Esophagus (tissue), 2 donors: Measurements from ENCODE around the gene ORMDL2. TPM values are rescaled to one million over a fixed set of nuclear protein-coding genes. Genes with fewer than 3 reads are reported as not detected.
A peak's percentile ranks its signal among the peaks of the same experiment; 100 is the strongest.

Source experiments
- H3K27ac ChIP-seq, 2 donors: one replicate each; pipeline ENCODE4 v1.5.1; 2013; ENCODE audit warnings: low read depth in 2 of 2, mild to moderate bottlenecking in 2 of 2, inconsistent platforms in 1 of 2, low read length in 1 of 2, moderate library complexity in 1 of 2
- H3K27me3 ChIP-seq, 2 donors: one replicate each; pipeline ENCODE4 v1.6.1; 2013; ENCODE audit warnings: low read length in 2 of 2, control low read depth in 1 of 2, mild to moderate bottlenecking in 1 of 2; ENCODE audit not compliant: insufficient read depth in 2 of 2, control insufficient read depth in 1 of 2
- H3K36me3 ChIP-seq, 2 donors: one replicate each; pipeline ENCODE4 v1.6.1; 2013; ENCODE audit warnings: low read length in 1 of 2; ENCODE audit not compliant: control insufficient read depth in 2 of 2, insufficient read depth in 2 of 2
- H3K4me1 ChIP-seq, 2 donors: one replicate each; pipeline ENCODE4 v1.6.1; 2013; ENCODE audit warnings: low read length in 1 of 2; ENCODE audit not compliant: control insufficient read depth in 2 of 2, insufficient read depth in 2 of 2
- H3K4me3 ChIP-seq, 2 donors: one replicate each; pipeline ENCODE4 v1.5.1; 2013; ENCODE audit warnings: low read length in 2 of 2, mild to moderate bottlenecking in 2 of 2, low read depth in 1 of 2, moderate library complexity in 1 of 2
- H3K9me3 ChIP-seq, 2 donors: one replicate each; pipeline ENCODE4 v1.6.1; 2013; ENCODE audit warnings: mild to moderate bottlenecking in 2 of 2, low read depth in 1 of 2, low read length in 1 of 2, moderate library complexity in 1 of 2; ENCODE audit not compliant: control insufficient read depth in 2 of 2, insufficient read depth in 1 of 2
- WGBS, 2 donors: extraction: QIAGEN DNeasy Blood & Tissue Kit; methylation state at CpG; one replicate each; pipeline ENCODE4 v1.1.7; 2013; 5-methylcytosine and 5-hydroxymethylcytosine counted together
- polyA plus RNA-seq, 2 donors: library from polyadenylated mRNA; stranded (reverse); fragments of 200-250 nt; gene quantifications; one replicate each; pipeline ENCODE4 v1.2.3, GENCODE V29; 2013
- donor health status: healthy with polysubstance abuse.
- donor health status: Bipolar disorder and iron deficiency.

The ORMDL2 gene
- polyA plus RNA-seq, 2 donors, result 97.1 to 100 TPM

DNA sequence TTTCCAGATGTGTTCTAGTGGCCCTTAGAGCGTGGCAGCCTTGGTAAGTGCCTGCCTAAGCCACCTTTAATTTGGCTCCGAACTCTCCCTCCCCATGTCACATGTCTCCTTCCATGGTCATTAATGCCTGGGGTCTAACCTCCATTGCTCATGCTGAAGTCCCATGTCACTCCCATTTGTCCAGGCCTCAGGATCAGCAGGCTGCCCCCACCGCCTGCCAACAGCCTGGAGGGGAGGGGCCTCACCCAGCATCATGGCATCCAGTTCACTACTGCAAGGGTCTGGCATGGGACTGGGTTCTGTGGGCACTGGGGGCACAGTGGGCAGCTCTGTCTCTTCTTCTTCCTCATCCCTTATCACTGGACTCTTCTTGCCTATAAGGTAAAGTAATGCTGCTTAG is 20.5 kb downstream of the ORMDL2 start:
- H3K9me3 ChIP-seq, result peaks cover 0 to 2% of the 10 kb centered on the region in 2 donors
- H3K4me3 ChIP-seq, result no peak overlapping the region
- peaks cover 4% of the 10 kb centered on the region in 2 donors for H3K4me1 ChIP-seq
- H3K27me3 ChIP-seq, result no peaks in the 10 kb centered on the region
- no peak overlapping the region for H3K27ac ChIP-seq
- WGBS, 2 donors, result 91 to 97% methylated on average over 3 of the region's 3 CpGs
- H3K36me3 ChIP-seq, result no peaks in the 10 kb centered on the region

DNA sequence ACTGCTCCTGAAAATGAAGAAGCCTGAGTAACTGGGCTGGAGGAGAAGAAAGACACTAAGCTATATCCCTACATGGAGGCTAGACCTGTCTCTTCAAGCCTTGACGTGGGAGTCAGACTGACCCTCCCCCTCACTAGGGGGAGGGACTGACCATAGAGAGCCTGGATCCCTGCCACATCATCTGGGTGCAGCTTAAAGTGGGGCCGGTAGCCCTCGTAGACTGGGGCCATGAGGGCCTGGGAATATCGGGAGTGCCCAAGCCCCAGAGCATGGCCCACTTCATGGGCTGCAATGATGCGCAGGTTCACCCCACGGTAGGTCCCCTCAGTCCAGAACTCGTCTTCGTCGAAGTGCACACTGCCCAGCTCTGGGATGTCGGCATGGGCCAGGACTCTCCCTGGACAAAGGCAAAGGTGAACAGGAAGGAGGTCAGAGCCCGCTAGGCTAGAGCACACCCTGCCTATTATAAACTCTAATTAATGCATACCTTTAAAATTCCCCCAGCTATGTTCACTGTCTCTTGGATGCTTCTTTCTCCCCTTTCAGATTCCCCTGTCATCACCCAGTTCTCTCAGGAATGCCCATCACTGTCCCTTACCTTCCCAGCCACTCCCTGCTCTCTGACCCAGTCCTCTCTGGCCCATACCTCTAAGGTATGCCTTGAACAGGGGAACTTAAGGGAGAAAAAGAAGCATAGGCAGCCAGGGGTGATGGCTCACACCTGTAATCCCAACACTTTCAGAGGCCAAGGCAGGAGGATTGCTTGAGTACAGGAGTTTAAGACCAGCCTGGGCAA is 21.7 kb downstream of the ORMDL2 start:
- Histone ChIP-seq H3K27ac (no peak overlapping the region), H3K27me3 (no peaks in the 10 kb centered on the region), H3K36me3 (no peaks in the 10 kb centered on the region), H3K4me1 (peaks cover 4% of the 10 kb centered on the region in 2 donors), H3K9me3 (peaks cover 0 to 2% of the 10 kb centered on the region in 2 donors), H3K4me3 (no peak overlapping the region)
- WGBS, 2 donors, result 84 to 86% methylated on average over 11 of the region's 11 CpGs

DNA sequence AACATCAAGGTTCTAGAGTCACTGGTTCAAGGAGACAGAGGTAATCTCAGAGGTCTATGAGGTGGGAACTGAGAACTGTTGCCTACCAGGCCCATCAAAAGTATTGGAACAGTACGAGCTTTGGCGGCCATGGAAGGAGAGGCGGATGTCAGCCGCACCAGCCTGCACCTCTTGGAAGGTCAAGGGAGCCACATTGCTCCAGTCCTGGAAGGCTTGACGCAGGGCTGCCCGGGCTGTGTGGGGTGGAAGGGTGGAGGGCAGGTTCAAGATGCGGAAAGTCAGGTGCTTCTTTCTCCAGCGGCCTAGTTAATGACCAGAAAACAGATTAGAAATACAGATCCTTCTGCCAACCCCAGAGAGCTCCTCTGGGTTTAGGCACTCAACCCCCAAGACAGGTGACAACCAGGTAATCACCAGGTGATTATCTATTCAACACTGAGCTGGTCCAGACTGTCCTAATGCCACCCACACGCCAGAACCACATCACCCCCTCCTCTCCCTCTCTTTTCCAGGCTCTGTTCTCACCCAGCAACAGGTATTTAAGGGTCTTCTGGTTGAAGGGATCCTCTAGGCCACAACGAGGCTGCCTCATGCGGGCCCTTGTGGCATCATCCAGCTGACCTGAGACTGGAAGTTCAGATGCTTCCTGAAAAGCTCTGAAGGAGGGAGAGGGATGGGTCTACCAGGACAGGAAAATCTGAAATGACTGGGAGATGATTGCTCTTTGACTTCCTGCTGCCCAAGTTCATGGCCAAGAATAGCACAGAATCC is 22.9 kb downstream of the ORMDL2 start:
- H3K27ac ChIP-seq, result no peak overlapping the region
- H3K27me3 ChIP-seq, result no peaks in the 10 kb centered on the region
- H3K4me3 ChIP-seq, result no peak overlapping the region
- H3K4me1 ChIP-seq, result peaks cover 4% of the 10 kb centered on the region in 2 donors
- 90 to 93% methylated on average over 11 of the region's 11 CpGs for WGBS, 2 donors
- peaks cover 0 to 2% of the 10 kb centered on the region in 2 donors for H3K9me3 ChIP-seq
- no peaks in the 10 kb centered on the region for H3K36me3 ChIP-seq

DNA sequence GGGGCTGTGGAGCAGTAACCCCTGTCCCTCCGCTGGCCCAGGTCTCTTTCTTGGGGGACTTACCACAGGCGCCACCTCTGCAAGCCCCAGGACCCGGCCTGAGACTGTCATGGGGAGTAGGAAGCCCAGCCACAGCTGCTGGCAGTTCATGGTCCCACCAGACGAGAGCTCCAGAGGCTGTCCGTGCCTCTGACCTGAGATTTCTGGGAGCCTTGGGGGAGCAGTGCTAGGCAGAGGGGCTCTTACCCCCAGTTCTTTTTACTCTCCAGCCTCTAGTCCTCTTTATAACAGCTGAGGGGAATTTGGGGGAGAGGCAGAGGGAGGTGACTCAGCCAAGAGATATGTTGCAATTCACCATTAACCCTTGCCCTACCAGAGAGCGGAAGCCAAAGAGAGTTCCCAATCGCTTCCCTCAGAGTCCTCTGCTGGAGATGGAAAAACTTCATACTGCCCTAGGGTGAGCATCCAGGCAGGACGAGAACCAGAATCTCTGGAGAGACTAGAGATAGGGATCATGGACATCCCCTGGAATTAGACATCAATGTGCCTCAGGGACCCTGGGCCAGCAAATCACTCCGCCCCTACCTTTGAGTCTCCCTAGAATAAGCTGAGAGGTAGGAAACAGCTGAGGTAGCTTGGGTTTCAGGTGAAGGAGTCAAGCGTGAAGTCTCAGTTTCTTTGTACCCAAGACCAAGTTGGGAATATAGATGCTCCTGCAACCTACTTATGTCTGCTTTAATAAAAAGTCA is 25.0 kb downstream of the ORMDL2 start, which contains the start of gene MMP19:
MMP19 (minus strand) TSS at position 256 of the 749 bp plus-strand sequence; CDS start at position 150, 106 bp downstream.
- Histone ChIP-seq H3K9me3 (peaks cover 0 to 2% of the 10 kb centered on the region in 2 donors), H3K4me3 (peak within 1 kb of the TSS in 1 of 2 donors; percentile 37), H3K27ac (peak within 1 kb of the TSS in 1 of 2 donors; percentile 22), H3K36me3 (no peaks in the 10 kb centered on the region), H3K27me3 (no peaks in the 10 kb centered on the region), H3K4me1 (peaks cover 4% of the 10 kb centered on the region in 2 donors)
- 55 to 59% methylated on average over 10 of the region's 10 CpGs for WGBS, 2 donors

DNA sequence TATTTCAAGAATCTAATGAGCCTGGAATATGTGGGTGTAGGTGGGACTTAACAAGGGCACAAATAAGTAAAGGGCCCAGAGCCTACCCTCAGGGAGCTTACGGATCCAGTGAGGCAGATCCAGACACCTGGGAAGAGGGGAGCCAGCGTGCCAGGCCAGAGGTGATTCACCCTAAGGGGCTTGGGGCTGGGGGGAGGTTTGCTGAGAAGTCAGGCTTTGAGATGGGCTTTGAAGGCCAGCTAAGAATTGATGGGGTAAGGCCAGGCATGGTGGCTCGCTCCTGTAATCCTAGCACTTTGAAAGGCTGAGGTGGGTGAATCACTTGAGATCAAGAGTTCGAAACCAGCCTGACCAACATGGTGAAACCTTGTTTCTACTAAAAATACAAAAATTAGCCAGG is 25.6 kb downstream of the ORMDL2 start:
- H3K9me3 ChIP-seq, result peaks cover 0 to 2% of the 10 kb centered on the region in 2 donors
- WGBS, 2 donors, result 96 to 99% methylated on average over 4 of the region's 4 CpGs
- H3K4me3 ChIP-seq, result no peak overlapping the region
- H3K4me1 ChIP-seq, result peaks cover 4% of the 10 kb centered on the region in 2 donors
- no peak overlapping the region for H3K27ac ChIP-seq
- no peaks in the 10 kb centered on the region for H3K36me3 ChIP-seq
- H3K27me3 ChIP-seq, result no peaks in the 10 kb centered on the region

DNA sequence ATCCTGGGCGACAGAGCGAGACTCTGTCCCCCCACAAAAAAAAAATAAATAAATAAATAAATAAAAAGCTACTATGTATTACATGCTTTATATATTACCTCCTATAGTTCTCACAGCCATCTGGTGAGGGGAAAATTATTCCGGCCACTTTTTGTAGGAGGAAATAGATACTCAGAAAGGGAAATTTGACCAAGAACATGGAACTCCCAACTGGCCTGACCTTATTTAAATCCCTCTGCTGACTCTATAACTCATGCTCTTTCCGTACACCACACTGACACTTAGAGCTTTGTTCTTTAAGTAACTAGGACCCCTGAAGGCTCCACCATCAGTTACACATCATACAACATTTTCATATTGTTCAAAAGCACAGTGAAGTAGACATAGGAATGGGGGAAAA is 27.1 kb downstream of the ORMDL2 start:
- 89 to 93% methylated on average over 4 of the region's 4 CpGs for WGBS, 2 donors
- Histone ChIP-seq H3K27ac (no peak overlapping the region), H3K4me1 (peaks cover 3 to 4% of the 10 kb centered on the region in 2 donors), H3K27me3 (no peaks in the 10 kb centered on the region), H3K4me3 (no peak overlapping the region), H3K9me3 (peaks cover 0 to 2% of the 10 kb centered on the region in 2 donors), H3K36me3 (no peaks in the 10 kb centered on the region)

DNA sequence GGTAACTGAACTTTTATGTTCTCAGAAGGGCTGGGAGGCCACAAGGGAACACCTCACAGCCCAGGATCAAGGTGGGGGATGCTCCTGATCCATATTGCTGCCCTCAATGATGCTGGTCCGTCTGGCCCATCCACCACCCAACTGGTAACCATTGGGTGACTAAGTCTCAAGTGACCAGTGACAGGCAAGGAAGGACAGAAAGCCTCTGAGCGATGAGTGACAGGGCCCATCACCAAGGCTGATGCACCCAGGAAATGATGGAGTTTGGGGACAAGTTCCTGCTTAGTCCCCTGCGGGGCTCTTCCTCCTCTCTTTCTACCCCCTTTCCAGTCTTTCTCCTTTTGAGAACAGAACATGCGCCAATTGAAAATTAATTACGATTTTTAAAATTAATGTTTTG is 27.5 kb downstream of the ORMDL2 start:
- Histone ChIP-seq H3K4me1 (peaks cover 3 to 4% of the 10 kb centered on the region in 2 donors), H3K9me3 (peaks cover 0 to 2% of the 10 kb centered on the region in 2 donors), H3K36me3 (no peaks in the 10 kb centered on the region), H3K27ac (no peak overlapping the region), H3K4me3 (no peak overlapping the region), H3K27me3 (no peaks in the 10 kb centered on the region)
- 82 to 87% methylated on average over 5 of the region's 5 CpGs for WGBS, 2 donors

DNA sequence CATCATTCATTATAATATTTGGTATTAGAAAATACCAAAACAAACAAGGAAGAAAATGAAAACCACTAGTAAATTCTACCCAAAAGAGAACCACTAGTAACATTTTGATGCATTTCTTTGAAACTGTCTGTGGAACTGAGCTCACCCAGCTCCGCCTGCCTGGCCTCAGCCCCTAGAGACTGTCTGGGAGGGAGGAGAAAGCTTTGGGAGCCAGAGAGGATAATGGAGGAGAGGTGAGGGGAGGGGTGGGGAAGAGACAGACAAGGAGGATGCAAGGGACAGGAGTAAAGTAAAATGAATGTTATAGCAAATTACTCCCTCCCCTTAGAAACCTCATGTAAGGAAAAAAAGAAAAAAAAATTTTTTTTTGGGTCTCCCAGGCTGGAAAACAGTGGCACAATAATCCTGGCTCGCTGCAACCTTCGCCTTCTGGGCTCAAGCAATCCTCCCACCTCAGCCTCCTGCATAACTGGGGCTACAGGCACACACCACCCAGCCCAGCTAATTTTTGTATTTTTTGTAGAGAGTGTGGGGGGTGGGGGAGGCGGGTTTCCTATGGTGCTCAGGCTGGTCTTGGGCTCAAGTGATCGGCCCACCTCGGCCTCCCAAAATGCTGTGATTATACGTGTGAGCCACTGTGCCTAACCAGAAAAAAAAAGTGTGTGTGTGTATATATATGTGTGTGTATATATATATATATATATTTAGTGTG is 28.1 kb downstream of the ORMDL2 start:
- Histone ChIP-seq H3K36me3 (no peaks in the 10 kb centered on the region), H3K27me3 (no peaks in the 10 kb centered on the region), H3K27ac (no peak overlapping the region), H3K4me1 (peaks cover 3 to 4% of the 10 kb centered on the region in 2 donors), H3K4me3 (no peak overlapping the region), H3K9me3 (peaks cover 0 to 2% of the 10 kb centered on the region in 2 donors)
- WGBS, 2 donors, result 79 to 86% methylated on average over 7 of the region's 7 CpGs

DNA sequence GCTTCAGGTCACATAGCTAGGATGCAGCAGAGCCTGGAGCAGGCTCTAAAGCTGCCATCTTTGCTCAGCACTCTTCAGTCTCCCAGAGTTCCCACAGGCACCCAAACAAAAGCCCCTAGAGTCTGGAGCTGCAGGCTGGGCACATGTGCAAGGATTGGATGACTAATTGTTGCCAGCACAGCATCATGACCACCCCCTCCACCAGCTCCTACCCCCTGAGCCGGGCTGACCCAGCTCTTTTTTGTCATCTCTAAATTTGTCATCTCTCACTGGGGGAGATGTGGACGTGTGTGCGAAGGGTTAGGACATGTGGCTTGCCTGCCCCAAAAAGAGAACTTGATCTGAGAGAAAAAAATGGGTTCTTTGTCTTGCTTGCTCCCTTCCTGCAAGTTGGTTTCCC is 29.2 kb downstream of the ORMDL2 start:
- H3K9me3 ChIP-seq, result no peaks in the 10 kb centered on the region
- peaks cover 3 to 4% of the 10 kb centered on the region in 2 donors for H3K4me1 ChIP-seq
- H3K27me3 ChIP-seq, result no peaks in the 10 kb centered on the region
- no peak overlapping the region for H3K4me3 ChIP-seq
- peak overlapping the region; percentile 38 to 43 for H3K27ac ChIP-seq
- 52 to 55% methylated on average over 3 of the region's 3 CpGs for WGBS, 2 donors
- H3K36me3 ChIP-seq, result no peaks in the 10 kb centered on the region
